ENCODE data around the gene KCNJ5.

The KCNJ5 gene

GRCh38 chr11:128860571-128861361 is 30.4 kb upstream of the KCNJ5 start:
- Histone ChIP-seq H4K20me1 (ENCODE audit: insufficient read depth, low read length) (no peaks in the 10 kb centered on the region), H2AFZ (ENCODE audit: low read depth, low read length) (no peak overlapping the region), H3K4me2 (ENCODE audit: low read length) (no peak overlapping the region), H3K79me2 (ENCODE audit: low read length) (no peaks in the 10 kb centered on the region), H3K36me3 (replicated peaks; ENCODE audit: low read depth, low read length) (no peaks in the 10 kb centered on the region), H3K27me3 (ENCODE audit: low read depth, low read length) (peaks cover 16% of the 10 kb centered on the region), H3K4me1 (ENCODE audit: low read length) (peaks cover 3% of the 10 kb centered on the region; the same call in 1 of the 2 replicates), H3K27ac (ENCODE audit: low read length) (no peak overlapping the region), H3K4me3 (ENCODE audit: low read length) (no peak overlapping the region), H3K9ac (ENCODE audit: low read length) (no peak overlapping the region), H3K9me3 (ENCODE audit: insufficient read depth, low read length) (no peaks in the 10 kb centered on the region)
- TF ChIP-seq CTCF (IDR thresholded peaks at IDR 0.05; ENCODE audit: low read depth, low read length), result no peak
- no peak for TF ChIP-seq EZH2phosphoT487 (IDR thresholded peaks at IDR 0.05; ENCODE audit: low read depth)

GRCh38 chr11:128862406-128862805 is 28.8 kb upstream of the KCNJ5 start:
- Histone ChIP-seq H3K79me2 (ENCODE audit: low read length) (no peaks in the 10 kb centered on the region), H3K4me3 (ENCODE audit: low read length) (no peak overlapping the region), H3K27ac (ENCODE audit: low read length) (no peak overlapping the region), H4K20me1 (ENCODE audit: insufficient read depth, low read length) (no peaks in the 10 kb centered on the region), H3K9me3 (ENCODE audit: insufficient read depth, low read length) (no peaks in the 10 kb centered on the region), H3K27me3 (ENCODE audit: low read depth, low read length) (peaks cover 16% of the 10 kb centered on the region), H2AFZ (ENCODE audit: low read depth, low read length) (no peak overlapping the region), H3K4me2 (ENCODE audit: low read length) (no peak overlapping the region), H3K9ac (ENCODE audit: low read length) (no peak overlapping the region), H3K4me1 (ENCODE audit: low read length) (peaks cover 3% of the 10 kb centered on the region; the same call in 1 of the 2 replicates), H3K36me3 (replicated peaks; ENCODE audit: low read depth, low read length) (no peaks in the 10 kb centered on the region)
- no peak for TF ChIP-seq EZH2phosphoT487 (IDR thresholded peaks at IDR 0.05; ENCODE audit: low read depth)
- no peak for TF ChIP-seq CTCF (IDR thresholded peaks at IDR 0.05; ENCODE audit: low read depth, low read length)

- no peak overlapping the region for H3K9ac ChIP-seq (ENCODE audit: low read length)
- no peak overlapping the region for H2AFZ ChIP-seq (ENCODE audit: low read depth, low read length)
- H3K36me3 ChIP-seq (replicated peaks; ENCODE audit: low read depth, low read length), result no peaks in the 10 kb centered on the region
- H3K4me2 ChIP-seq (ENCODE audit: low read length), result no peak overlapping the region
- no peaks in the 10 kb centered on the region for H3K79me2 ChIP-seq (ENCODE audit: low read length)
- H3K27ac ChIP-seq (ENCODE audit: low read length), result no peak overlapping the region
- TF ChIP-seq CTCF (IDR thresholded peaks at IDR 0.05; ENCODE audit: low read depth, low read length), result no peak
- TF ChIP-seq EZH2phosphoT487 (IDR thresholded peaks at IDR 0.05; ENCODE audit: low read depth), result no peak
- H3K4me3 ChIP-seq (ENCODE audit: low read length), result no peak overlapping the region
- H4K20me1 ChIP-seq (ENCODE audit: insufficient read depth, low read length), result no peaks in the 10 kb centered on the region
- peaks cover 16% of the 10 kb centered on the region for H3K27me3 ChIP-seq (ENCODE audit: low read depth, low read length)
- H3K4me1 ChIP-seq (ENCODE audit: low read length), result peaks cover 3% of the 10 kb centered on the region; the same call in 1 of the 2 replicates
- no peaks in the 10 kb centered on the region for H3K9me3 ChIP-seq (ENCODE audit: insufficient read depth, low read length)
Measured at GRCh38 chr11:128862908-128863660, 28.1 kb upstream of the KCNJ5 start.

- Histone ChIP-seq H3K9ac (ENCODE audit: low read length) (no peak overlapping the region), H3K4me3 (ENCODE audit: low read length) (no peak overlapping the region), H2AFZ (ENCODE audit: low read depth, low read length) (no peak overlapping the region), H3K4me2 (ENCODE audit: low read length) (no peak overlapping the region), H3K4me1 (ENCODE audit: low read length) (no peaks in the 10 kb centered on the region), H3K36me3 (replicated peaks; ENCODE audit: low read depth, low read length) (no peaks in the 10 kb centered on the region), H3K27me3 (ENCODE audit: low read depth, low read length) (peaks cover 11% of the 10 kb centered on the region), H3K9me3 (ENCODE audit: insufficient read depth, low read length) (no peaks in the 10 kb centered on the region), H4K20me1 (ENCODE audit: insufficient read depth, low read length) (no peaks in the 10 kb centered on the region), H3K79me2 (ENCODE audit: low read length) (no peaks in the 10 kb centered on the region), H3K27ac (ENCODE audit: low read length) (no peak overlapping the region)
- TF ChIP-seq CTCF (IDR thresholded peaks at IDR 0.05; ENCODE audit: low read depth, low read length), result no peak
- no peak for TF ChIP-seq EZH2phosphoT487 (IDR thresholded peaks at IDR 0.05; ENCODE audit: low read depth)
Measured at GRCh38 chr11:128865490-128865889, 25.7 kb upstream of the KCNJ5 start.
